HG03066 (cell line): ENCODE measurements around the gene MECR.
"Not testable (repeated sequence)": the region's sequence is repeated elsewhere in the genome, so short reads cannot be mapped to it uniquely, and the experiment has no call there.

ENCODE experiments used
- ATAC-seq: cut with Tn5 transposase; IDR thresholded peaks from one replicate; pipeline ENCODE4 v1.9.1; 2021; ENCODE audit warnings: low read depth; ENCODE audit not compliant: unreplicated experiment

MECR gene

GRCh38 chr1:29177022-29177705 is 53.6 kb downstream of the MECR start:
- no peak for ATAC-seq

- ATAC-seq = no peak
Measured at GRCh38 chr1:29176576-29176975, 54.2 kb downstream of the MECR start.

DNA sequence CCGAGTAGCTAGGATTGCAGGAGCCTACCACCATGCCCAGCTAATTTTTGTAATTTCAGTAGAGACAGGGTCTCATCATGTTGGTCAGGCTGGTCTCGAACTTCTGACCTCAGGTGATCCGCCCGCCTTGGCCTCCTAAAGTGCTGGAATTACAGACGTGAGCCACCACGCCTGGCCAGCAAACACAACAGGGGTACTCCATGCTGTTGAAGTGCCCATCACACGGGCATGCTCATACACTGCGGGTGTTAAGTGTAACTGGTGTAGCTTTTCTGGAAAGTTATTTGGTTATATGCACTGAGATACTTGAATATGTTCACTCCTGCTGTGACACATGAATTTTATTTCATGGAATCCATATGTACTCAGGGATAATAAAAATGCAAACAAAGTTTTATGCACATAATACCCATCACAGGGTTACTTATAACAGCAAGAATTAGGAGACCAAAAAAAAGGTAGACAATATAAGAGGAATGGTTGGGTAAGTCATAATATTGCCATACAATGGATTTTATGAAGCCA is 58.3 kb downstream of the MECR start:
- ATAC-seq = no peak

DNA sequence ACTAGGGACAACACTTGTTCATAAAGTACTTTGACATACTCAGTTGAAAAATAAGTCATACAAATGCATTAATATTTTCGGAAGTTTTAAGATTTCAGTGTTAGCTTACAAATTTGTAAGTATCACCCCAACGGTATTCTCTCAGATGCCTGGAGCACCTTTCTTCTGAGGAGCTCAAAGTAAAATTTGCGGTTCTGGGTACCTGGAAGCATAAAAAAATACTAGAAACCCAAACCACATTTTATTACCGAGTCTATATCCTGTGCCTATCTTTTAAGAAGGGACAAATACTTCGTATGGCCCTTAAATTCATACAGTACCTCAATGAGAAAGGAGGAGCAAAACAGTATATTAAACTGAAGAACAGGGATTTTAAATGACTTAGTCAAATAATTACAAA is 59.2 kb downstream of the MECR start:
- no peak for ATAC-seq

GRCh38 chr1:29171089-29171488 is 59.6 kb downstream of the MECR start:
- ATAC-seq = no peak

GRCh38 chr1:29169976-29170375 is 60.8 kb downstream of the MECR start:
- no peak for ATAC-seq

- ATAC-seq = no peak
Measured at GRCh38 chr1:29167904-29168303, 62.8 kb downstream of the MECR start.

DNA sequence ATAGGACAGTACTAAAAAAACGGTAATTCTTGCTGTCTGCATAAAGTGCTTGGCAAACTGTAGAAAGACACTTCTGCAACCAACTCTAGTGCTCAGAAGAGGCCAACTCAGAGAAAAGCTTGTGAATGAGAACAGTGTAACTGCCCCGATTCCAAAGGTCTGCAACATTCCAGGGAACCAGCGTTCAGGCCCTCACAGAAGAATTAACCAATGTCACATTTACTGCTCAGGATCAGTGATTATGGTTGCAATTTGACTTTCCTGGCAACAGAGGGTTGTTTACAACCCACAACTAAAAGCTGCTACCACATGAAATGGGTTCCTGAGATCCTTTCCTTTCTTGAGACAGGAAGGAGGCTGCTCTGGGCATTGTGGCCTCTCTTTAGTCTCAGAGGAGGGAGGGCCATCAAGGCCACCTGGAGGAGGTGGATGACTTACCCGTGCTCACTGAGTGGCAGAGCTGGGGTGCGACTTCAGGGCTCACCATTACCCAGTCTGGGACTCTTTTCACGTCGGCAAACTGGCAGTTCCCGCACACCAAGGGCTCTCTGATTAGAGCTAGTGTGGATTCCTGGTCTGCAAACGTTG is 64.3 kb downstream of the MECR start:
- no peak for ATAC-seq

GRCh38 chr1:29164588-29164987 is 66.1 kb downstream of the MECR start:
- no peak for ATAC-seq

GRCh38 chr1:29162476-29163138 is 68.1 kb downstream of the MECR start:
- ATAC-seq = no peak

GRCh38 chr1:29162025-29162424 is 68.7 kb downstream of the MECR start:
- no peak for ATAC-seq

GRCh38 chr1:29159773-29160172 is 71.0 kb downstream of the MECR start:
- ATAC-seq = no peak

GRCh38 chr1:29157269-29157601 is 73.5 kb downstream of the MECR start:
- ATAC-seq = no peak

DNA sequence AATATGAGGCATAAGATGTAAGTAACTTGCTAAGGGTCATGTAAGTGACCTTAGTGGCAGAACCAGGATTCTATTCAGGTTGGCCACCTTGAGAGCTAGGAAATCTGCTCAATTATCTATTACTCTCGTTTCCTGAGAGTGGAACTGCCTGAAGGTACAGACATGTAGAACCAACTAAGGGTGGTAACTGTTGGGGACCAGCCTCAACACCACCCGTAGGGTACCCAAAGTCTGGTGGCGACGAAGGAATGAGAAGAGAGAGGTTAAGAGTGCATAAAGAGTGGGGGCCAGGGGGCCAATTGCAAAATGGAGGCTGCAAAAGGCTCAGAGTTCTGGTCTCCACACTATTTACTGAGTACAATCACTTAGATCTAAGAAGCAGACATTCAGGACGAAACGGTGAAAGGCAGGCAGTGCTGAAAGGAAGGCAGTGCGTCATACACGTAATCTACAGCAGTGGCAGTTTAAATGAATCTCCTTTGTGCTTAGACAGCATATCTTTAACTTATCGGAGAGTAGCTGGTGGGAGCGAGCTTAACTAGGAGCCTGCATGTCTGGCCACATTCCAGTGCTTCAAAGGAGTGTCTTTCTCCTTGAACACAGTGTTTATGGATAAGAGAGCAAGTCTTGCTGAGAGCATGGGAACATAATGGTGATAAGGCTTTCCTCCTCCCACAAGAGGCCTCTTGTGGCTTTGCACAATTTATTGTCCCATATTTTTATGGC is 74.0 kb downstream of the MECR start:
- no peak for ATAC-seq

DNA sequence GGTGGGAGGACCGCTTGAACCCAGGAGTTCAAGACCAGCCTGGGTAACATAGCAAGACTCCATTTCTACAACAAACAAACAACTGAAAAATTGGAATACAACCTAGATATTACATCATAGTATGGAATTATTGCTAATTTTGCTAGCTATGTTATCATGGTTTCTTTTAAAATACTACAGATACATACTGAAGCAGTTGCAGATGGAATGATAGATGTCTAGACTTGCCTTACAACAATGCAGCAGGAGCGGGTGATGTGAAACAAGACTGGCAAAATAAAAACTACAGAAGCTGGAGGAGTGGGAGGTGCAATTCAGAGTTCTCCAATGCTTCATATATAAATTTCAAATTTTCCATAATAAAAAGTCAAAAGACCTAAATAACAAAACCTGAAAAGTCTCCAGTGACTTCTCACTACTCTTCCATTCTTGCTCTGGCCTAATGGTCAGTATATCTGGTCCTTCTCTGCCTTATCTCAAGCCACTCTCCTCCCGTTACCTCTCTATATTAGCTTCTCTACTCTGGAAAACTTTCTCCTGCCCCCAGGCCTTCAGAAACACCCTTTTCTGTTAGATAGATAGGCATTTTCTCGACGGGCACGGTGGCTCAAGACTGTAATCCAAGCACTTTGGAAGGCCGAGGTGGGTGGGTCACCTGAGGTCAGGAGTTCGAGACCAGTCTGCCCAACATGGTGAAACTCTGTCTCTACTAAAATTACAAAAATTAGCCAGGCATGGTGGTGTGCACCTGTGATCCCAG is 78.5 kb downstream of the MECR start:
- no peak for ATAC-seq

- not testable (repeated sequence) for ATAC-seq
Measured at GRCh38 chr1:29150346-29150745, 80.4 kb downstream of the MECR start.

GRCh38 chr1:29148656-29149491 is 81.9 kb downstream of the MECR start:
- ATAC-seq = no peak

- no peak for ATAC-seq
Measured at GRCh38 chr1:29145739-29146437, 84.8 kb downstream of the MECR start.

DNA sequence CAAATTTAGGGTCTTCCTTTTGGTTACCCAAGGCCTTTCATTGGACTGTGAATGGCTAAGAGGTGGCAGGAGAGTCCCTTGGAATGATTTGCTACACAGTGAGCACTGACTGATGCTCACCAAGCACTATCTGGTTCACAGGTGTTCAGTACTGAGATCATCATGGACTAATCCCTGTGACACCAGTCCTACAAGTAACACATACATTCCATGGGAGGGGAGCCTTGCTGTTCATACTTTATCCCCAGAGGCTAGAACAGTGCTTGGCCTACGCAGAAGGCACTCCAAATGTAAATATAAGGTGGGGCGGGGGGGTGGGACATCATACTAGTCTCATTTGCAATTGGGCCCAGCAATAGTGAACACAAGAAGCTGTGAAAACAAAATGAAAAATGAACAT is 86.6 kb downstream of the MECR start:
- no peak for ATAC-seq
